ENCODE measurements around the gene GYPE. TPM values are rescaled to one million over a fixed set of nuclear protein-coding genes. Genes with fewer than 3 reads are reported as not detected.
"Not testable (repeated sequence)": the region's sequence is repeated elsewhere in the genome, so short reads cannot be mapped to it uniquely, and the experiment has no call there.

The GYPE gene
- polyA plus RNA-seq (ENCODE audit: insufficient read length in 4 of 4) = 1 to 10 TPM; 2.9 to 3.1 (median 3.0) TPM

GRCh38 chr4:143905440-143905839 is at the start of gene GYPE:
TSS of gene GYPE (minus strand) at chr4:143905559. CDS start at chr4:143905507, 52 bp downstream.
- not testable (repeated sequence) for DNase-seq (ENCODE audit: low read depth in 4 of 4, low spot score in 3 of 4)

GRCh38 chr4:143951458-143951972 is 46.2 kb upstream of the GYPE start:
- not testable (repeated sequence) for DNase-seq (ENCODE audit: low read depth in 4 of 4, low spot score in 3 of 4)

- DNase-seq (ENCODE audit: low read depth in 4 of 4, low spot score in 3 of 4) = not testable (repeated sequence)
Observed at GRCh38 chr4:143950967-143951366, 45.6 kb upstream of the GYPE start.

GRCh38 chr4:143950185-143950584 is 44.8 kb upstream of the GYPE start:
- not testable (repeated sequence) for DNase-seq (ENCODE audit: low read depth in 4 of 4, low spot score in 3 of 4)

GRCh38 chr4:143947493-143947892 is 42.1 kb upstream of the GYPE start:
- DNase-seq (ENCODE audit: low read depth in 4 of 4, low spot score in 3 of 4) = not testable (repeated sequence)

GRCh38 chr4:143940708-143941107 is 35.3 kb upstream of the GYPE start:
- DNase-seq (ENCODE audit: low read depth in 4 of 4, low spot score in 3 of 4) = not testable (repeated sequence)

- DNase-seq (ENCODE audit: low read depth in 4 of 4, low spot score in 3 of 4) = no peak
Observed at GRCh38 chr4:143939528-143939927, 34.2 kb upstream of the GYPE start.

- DNase-seq (ENCODE audit: low read depth in 4 of 4, low spot score in 3 of 4) = not testable (repeated sequence)
Observed at GRCh38 chr4:143938890-143939289, 33.5 kb upstream of the GYPE start.

- DNase-seq (ENCODE audit: low read depth in 4 of 4, low spot score in 3 of 4) = no peak
Observed at GRCh38 chr4:143921181-143921580, 15.8 kb upstream of the GYPE start.

GRCh38 chr4:143916485-143916884 is 11.1 kb upstream of the GYPE start:
- not testable (repeated sequence) for DNase-seq (ENCODE audit: low read depth in 4 of 4, low spot score in 3 of 4)

GRCh38 chr4:143912478-143912877 is 7.1 kb upstream of the GYPE start:
- not testable (repeated sequence) for DNase-seq (ENCODE audit: low read depth in 4 of 4, low spot score in 3 of 4)

GRCh38 chr4:143911528-143912417 is 6.4 kb upstream of the GYPE start:
- peak in 1 of 4 donors; percentile 21 for DNase-seq (ENCODE audit: low read depth in 4 of 4, low spot score in 3 of 4)

- not testable (repeated sequence) for DNase-seq (ENCODE audit: low read depth in 4 of 4, low spot score in 3 of 4)
Observed at GRCh38 chr4:143910906-143911305, 5.5 kb upstream of the GYPE start.

- DNase-seq (ENCODE audit: low read depth in 4 of 4, low spot score in 3 of 4) = not testable (repeated sequence)
Observed at GRCh38 chr4:143907811-143908210, 2.5 kb upstream of the GYPE start.

GRCh38 chr4:143904431-143904830 is 928 bp downstream of the GYPE start:
- not testable (repeated sequence) for DNase-seq (ENCODE audit: low read depth in 4 of 4, low spot score in 3 of 4)

GRCh38 chr4:143890323-143890722 is 15.0 kb downstream of the GYPE start:
- not testable (repeated sequence) for DNase-seq (ENCODE audit: low read depth in 4 of 4, low spot score in 3 of 4)

- not testable (repeated sequence) for DNase-seq (ENCODE audit: low read depth in 4 of 4, low spot score in 3 of 4)
Observed at GRCh38 chr4:143888189-143888588, 17.2 kb downstream of the GYPE start.

- DNase-seq (ENCODE audit: low read depth in 4 of 4, low spot score in 3 of 4) = not testable (repeated sequence)
Observed at GRCh38 chr4:143884965-143885364, 20.4 kb downstream of the GYPE start.

- DNase-seq (ENCODE audit: low read depth in 4 of 4, low spot score in 3 of 4) = no peak
Observed at GRCh38 chr4:143883529-143883928, 21.8 kb downstream of the GYPE start.

- no peak for DNase-seq (ENCODE audit: low read depth in 4 of 4, low spot score in 3 of 4)
Observed at GRCh38 chr4:143882892-143883291, 22.5 kb downstream of the GYPE start.

GRCh38 chr4:143879561-143879960 is 25.8 kb downstream of the GYPE start:
- not testable (repeated sequence) for DNase-seq (ENCODE audit: low read depth in 4 of 4, low spot score in 3 of 4)

GRCh38 chr4:143875357-143875756 is 30.0 kb downstream of the GYPE start:
- DNase-seq (ENCODE audit: low read depth in 4 of 4, low spot score in 3 of 4) = not testable (repeated sequence)

Measured in right renal pelvis (tissue), 4 donors.